OCI-LY7 (cell line): ENCODE measurements around the gene ADGRF1. TPM values are rescaled to one million over a fixed set of nuclear protein-coding genes. Genes with fewer than 3 reads are reported as not detected.

Source experiments
- BruUV-seq: library from RNA; stranded (reverse); fragments of 400-500 nt; replicated peaks from 2 replicates; lab custom pipeline; 2021; lab: Mats Ljungman, UMichigan
- CTCF ChIA-PET: fragments of 300-600 bp; sonication (Branson Sonifier 250); formaldehyde crosslinking; loops from one replicate; lab custom pipeline; 2022; ENCODE audit warnings: antibody characterized with exemption; ENCODE audit not compliant: unreplicated experiment; lab: Charles Lee
- POLR2A ChIA-PET: fragments of 300-600 bp; sonication (Branson Sonifier 250); formaldehyde crosslinking; loops from one replicate; lab custom pipeline; 2022; ENCODE audit warnings: antibody characterized with exemption; lab: Charles Lee
- DNase-seq: peaks from one replicate; pipeline ENCODE4 v3.0.0-alpha.2; 2015; ENCODE audit warnings: low spot score
- H2AFZ ChIP-seq: fragments of 200-600 bp; sonication (generic), shearing (Covaris generic); 2 replicates; pipeline ENCODE4 v1.6.1; 2014; ENCODE audit warnings: mild to moderate bottlenecking, antibody characterized with exemption, low read length, moderate library complexity
- H3K27ac ChIP-seq: fragments of 200-600 bp; sonication (generic); 2 replicates; pipeline ENCODE4 v1.5.1; 2014; ENCODE audit warnings: mixed run types, low read depth, mild to moderate bottlenecking, moderate library complexity, low read length, inconsistent platforms; ENCODE audit not compliant: poor library complexity, severe bottlenecking
- H3K36me3 ChIP-seq: fragments of 200-600 bp; sonication (generic); 2 replicates; pipeline ENCODE4 v1.6.1; 2014; ENCODE audit warnings: mild to moderate bottlenecking, antibody characterized with exemption, low read length, moderate library complexity, mixed read lengths; ENCODE audit not compliant: insufficient read depth
- H3K4me1 ChIP-seq: fragments of 200-600 bp; sonication (generic); 2 replicates; pipeline ENCODE4 v1.5.1; 2014; ENCODE audit warnings: mild to moderate bottlenecking, low read length; ENCODE audit not compliant: insufficient read depth, poor library complexity, severe bottlenecking
- H3K4me2 ChIP-seq: fragments of 200-600 bp; sonication (generic); 2 replicates; pipeline ENCODE4 v1.6.1; 2014; ENCODE audit warnings: mild to moderate bottlenecking, low read length
- H3K4me3 ChIP-seq: fragments of 200-600 bp; sonication (generic); 2 replicates; pipeline ENCODE4 v1.5.1; 2014; ENCODE audit warnings: mild to moderate bottlenecking, low read depth, low read length; ENCODE audit not compliant: poor library complexity, severe bottlenecking
- H3K79me2 ChIP-seq: fragments of 200-600 bp; sonication (generic); 2 replicates; pipeline ENCODE4 v1.6.1; 2016; ENCODE audit warnings: low read depth, mild to moderate bottlenecking, low read length, moderate library complexity, mixed read lengths; ENCODE audit not compliant: insufficient read depth
- H3K9me2 ChIP-seq: fragments of 200-600 bp; sonication (generic); 2 replicates; pipeline ENCODE4 v1.6.1; 2016; ENCODE audit warnings: mild to moderate bottlenecking, low read length, mixed read lengths; ENCODE audit not compliant: insufficient read depth
- H3K9me3 ChIP-seq: fragments of 200-600 bp; sonication (generic); 2 replicates; pipeline ENCODE4 v1.6.1; 2014; ENCODE audit warnings: mild to moderate bottlenecking, mixed run types, low read length, mixed read lengths
- H4K20me1 ChIP-seq: fragments of 200-600 bp; sonication (generic); 2 replicates; pipeline ENCODE4 v1.6.1; 2014; ENCODE audit warnings: mild to moderate bottlenecking, antibody characterized with exemption, low read length, moderate library complexity, mixed read lengths; ENCODE audit not compliant: insufficient read depth
- EZH2phosphoT487 ChIP-seq: fragments of 200-600 bp; sonication (generic); IDR thresholded peaks from 2 replicates; pipeline ENCODE4 v1.6.1; 2018; ENCODE audit warnings: low read depth, borderline replicate concordance, mild to moderate bottlenecking, mixed run types, antibody characterized with exemption, low read length, moderate library complexity, mixed read lengths
- intact Hi-C: fragments of 100-400 bp; cut with micrococcal nuclease; formaldehyde crosslinking; loops from one replicate; pipeline ENCODE4 v1.10.0; 2022; ENCODE audit not compliant: unreplicated experiment
- total RNA-seq, 2 experiments: library from RNA; depleted of rRNA in 1 of 2; stranded (reverse); fragments of >200 nt in 1 of 2; shearing (Covaris generic) in 1 of 2; gene quantifications; 2 replicates each; pipeline ENCODE4 v1.2.3, GENCODE V29; 2014 to 2022
- TF ChIP-seq, protein P1 (sequence below): fragments of 200-600 bp; sonication (generic); conservative IDR thresholded peaks from 2 replicates; pipeline ENCODE4 v1.5.1; 2014; ENCODE audit warnings: mild to moderate bottlenecking, antibody characterized with exemption, low read length, moderate library complexity, mixed read lengths

Gene ADGRF1
- total RNA-seq, 2 experiments from 2014 or later, result not detected

DNA sequence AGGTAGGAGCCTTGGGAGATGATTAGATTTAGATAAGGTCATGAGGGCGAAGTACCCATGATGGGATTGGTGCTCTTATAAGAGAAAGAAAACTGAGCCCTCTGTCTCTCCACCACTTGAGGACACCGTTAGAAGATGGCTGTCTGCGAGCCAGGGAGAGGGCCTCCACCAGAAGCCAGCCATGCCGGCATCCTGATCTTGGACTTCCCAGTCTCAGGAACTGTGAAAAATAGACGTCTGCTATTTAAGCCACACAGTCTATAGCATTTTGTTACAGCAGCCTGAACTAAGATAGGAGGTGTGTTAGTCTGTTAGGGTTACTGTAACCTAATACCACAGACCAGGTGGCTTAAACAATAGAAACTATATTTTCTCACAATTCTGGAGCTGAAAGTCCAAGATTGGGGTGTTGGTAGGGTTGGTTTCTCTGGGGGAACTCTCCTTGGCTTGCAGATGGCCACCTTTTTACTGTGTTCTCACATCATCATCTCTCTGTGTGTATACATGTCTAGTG lies 38.0 kb upstream of the ADGRF1 start:
- Histone ChIP-seq H3K4me3 (no peak overlapping the region), H3K4me2 (no peak overlapping the region), H3K9me3 (no peaks in the 10 kb centered on the region), H3K36me3 (no peaks in the 10 kb centered on the region), H3K79me2 (no peaks in the 10 kb centered on the region), H3K4me1 (no peaks in the 10 kb centered on the region), H3K27ac (no peak overlapping the region), H3K9me2 (no peaks in the 10 kb centered on the region), H4K20me1 (no peaks in the 10 kb centered on the region), H2AFZ (no peak overlapping the region)
- no TSS peak for BruUV-seq
- intact Hi-C loops, result no loop called here
- DNase-seq, result no peak
- TF ChIP-seq EZH2phosphoT487, result no peak
- TF ChIP-seq, protein P1, sequence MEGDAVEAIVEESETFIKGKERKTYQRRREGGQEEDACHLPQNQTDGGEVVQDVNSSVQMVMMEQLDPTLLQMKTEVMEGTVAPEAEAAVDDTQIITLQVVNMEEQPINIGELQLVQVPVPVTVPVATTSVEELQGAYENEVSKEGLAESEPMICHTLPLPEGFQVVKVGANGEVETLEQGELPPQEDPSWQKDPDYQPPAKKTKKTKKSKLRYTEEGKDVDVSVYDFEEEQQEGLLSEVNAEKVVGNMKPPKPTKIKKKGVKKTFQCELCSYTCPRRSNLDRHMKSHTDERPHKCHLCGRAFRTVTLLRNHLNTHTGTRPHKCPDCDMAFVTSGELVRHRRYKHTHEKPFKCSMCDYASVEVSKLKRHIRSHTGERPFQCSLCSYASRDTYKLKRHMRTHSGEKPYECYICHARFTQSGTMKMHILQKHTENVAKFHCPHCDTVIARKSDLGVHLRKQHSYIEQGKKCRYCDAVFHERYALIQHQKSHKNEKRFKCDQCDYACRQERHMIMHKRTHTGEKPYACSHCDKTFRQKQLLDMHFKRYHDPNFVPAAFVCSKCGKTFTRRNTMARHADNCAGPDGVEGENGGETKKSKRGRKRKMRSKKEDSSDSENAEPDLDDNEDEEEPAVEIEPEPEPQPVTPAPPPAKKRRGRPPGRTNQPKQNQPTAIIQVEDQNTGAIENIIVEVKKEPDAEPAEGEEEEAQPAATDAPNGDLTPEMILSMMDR, result no peak
- POLR2A ChIA-PET, result no interaction called here
- CTCF ChIA-PET, result no interaction called here

DNA sequence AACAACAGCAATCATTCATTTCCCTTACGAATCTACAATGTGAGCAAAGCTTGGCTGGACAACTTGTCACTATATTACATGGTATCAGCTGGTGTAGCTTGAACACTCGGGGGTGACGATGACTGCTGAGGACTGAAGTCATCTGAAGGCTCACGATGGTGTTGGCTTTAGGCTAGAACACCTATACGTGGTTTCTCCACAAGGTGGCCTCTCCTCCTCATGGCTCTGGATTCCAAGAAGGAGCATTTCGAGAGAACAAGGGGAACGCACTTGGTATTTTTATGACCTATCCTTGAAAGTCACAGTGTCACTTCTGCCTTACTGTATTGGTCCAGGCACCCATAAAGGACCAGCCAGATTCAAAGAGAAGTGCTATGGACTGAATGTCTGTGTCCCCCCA lies 37.5 kb upstream of the ADGRF1 start:
- H3K4me3 ChIP-seq, result no peak overlapping the region
- intact Hi-C loops, result no loop called here

DNA sequence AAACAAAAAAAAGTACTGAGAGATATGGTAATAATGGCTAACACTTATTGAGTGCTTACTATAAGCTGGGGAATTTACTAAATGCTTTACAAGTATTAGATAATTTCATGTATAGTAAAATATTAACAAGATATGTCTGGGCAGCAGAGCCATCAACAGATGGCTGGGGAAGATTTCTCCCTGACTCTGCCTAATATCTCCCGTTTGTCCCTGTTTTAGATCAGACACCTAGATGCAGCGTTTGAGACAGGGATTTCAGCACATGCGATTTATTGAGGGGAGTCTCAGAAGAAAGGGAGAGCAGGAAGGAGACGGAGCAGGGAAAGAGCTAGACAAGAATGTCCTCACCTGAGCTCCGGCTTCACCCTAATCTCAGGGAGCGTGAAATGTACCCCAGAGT lies 36.9 kb upstream of the ADGRF1 start:
- no peaks in the 10 kb centered on the region for H4K20me1 ChIP-seq
- H3K4me2 ChIP-seq, result no peak overlapping the region
- no peak for DNase-seq
- no peak overlapping the region for H2AFZ ChIP-seq
- no TSS peak for BruUV-seq
- ChIA-PET POLR2A (no interaction called here), CTCF (no interaction called here)
- no peaks in the 10 kb centered on the region for H3K36me3 ChIP-seq
- H3K4me1 ChIP-seq, result no peaks in the 10 kb centered on the region
- H3K79me2 ChIP-seq, result no peaks in the 10 kb centered on the region
- TF ChIP-seq EZH2phosphoT487, result no peak
- TF ChIP-seq, protein P1, result no peak
- H3K4me3 ChIP-seq, result no peak overlapping the region
- intact Hi-C loops, result no loop called here
- H3K9me3 ChIP-seq, result no peaks in the 10 kb centered on the region
- H3K9me2 ChIP-seq, result no peaks in the 10 kb centered on the region
- no peak overlapping the region for H3K27ac ChIP-seq

More for the DNA sequence above, 37.5 kb upstream of the ADGRF1 start:
- H3K4me2 ChIP-seq, result no peak overlapping the region
- no peaks in the 10 kb centered on the region for H3K4me1 ChIP-seq
- no peak overlapping the region for H2AFZ ChIP-seq
- ChIA-PET POLR2A (no interaction called here), CTCF (no interaction called here)
- DNase-seq, result no peak
- H3K9me2 ChIP-seq, result no peaks in the 10 kb centered on the region
- no peaks in the 10 kb centered on the region for H4K20me1 ChIP-seq
- H3K36me3 ChIP-seq, result no peaks in the 10 kb centered on the region
- no peaks in the 10 kb centered on the region for H3K9me3 ChIP-seq
- no peaks in the 10 kb centered on the region for H3K79me2 ChIP-seq
- BruUV-seq, result no TSS peak
- TF ChIP-seq, protein P1, result peak; percentile 38; the same call in 1 of the 2 replicates
- no peak for TF ChIP-seq EZH2phosphoT487
- no peak overlapping the region for H3K27ac ChIP-seq
